ENCODE measurements around the gene IGF1R. TPM values are rescaled to one million over a fixed set of nuclear protein-coding genes. Genes with fewer than 3 reads are reported as not detected.

IGF1R gene
- total RNA-seq, 4 donors from 2014 or later, result 51.5 to 146 (median 89.6) TPM

- Histone ChIP-seq H3K36me3 (no peaks in the 10 kb centered on the region), H3K27me3 (no peaks in the 10 kb centered on the region), H3K4me3 (replicated peaks in 1 of 3) (no peak overlapping the region), H3K4me1 (peaks cover 26 to 45% of the 10 kb centered on the region in 2 donors), H3K27ac (no peak overlapping the region), H3K9me3 (no peaks in the 10 kb centered on the region)
- intact Hi-C loops (cut with DNase I), result no loop called here
- no peak for TF ChIP-seq POLR2A (IDR thresholded peaks at IDR 0.05)
- no peak for TF ChIP-seq CTCF (IDR thresholded peaks at IDR 0.05)
- 74 to 78% methylated on average over 3 of the region's 3 CpGs for WGBS, 2 donors
- no peak for DNase-seq
Observed at GRCh38 chr15:98723195-98723594, 74.9 kb downstream of the IGF1R start.

GRCh38 chr15:98724048-98724447 lies 75.7 kb downstream of the IGF1R start:
- Histone ChIP-seq H3K4me1 (peaks cover 26 to 45% of the 10 kb centered on the region in 2 donors), H3K36me3 (no peaks in the 10 kb centered on the region), H3K27me3 (no peaks in the 10 kb centered on the region), H3K9me3 (no peaks in the 10 kb centered on the region), H3K27ac (no peak overlapping the region), H3K4me3 (replicated peaks in 1 of 3) (no peak overlapping the region)
- no peak for DNase-seq
- 94 to 97% methylated on average over 1 of the region's 1 CpG for WGBS, 2 donors
- intact Hi-C loops (cut with DNase I), result no loop called here
- TF ChIP-seq CTCF (IDR thresholded peaks at IDR 0.05), result no peak
- no peak for TF ChIP-seq POLR2A (IDR thresholded peaks at IDR 0.05)

- peaks cover 26 to 45% of the 10 kb centered on the region in 2 donors for H3K4me1 ChIP-seq
- intact Hi-C loops (cut with DNase I), result no loop called here
- no peak overlapping the region for H3K27ac ChIP-seq
- no peak for DNase-seq
- H3K36me3 ChIP-seq, result no peaks in the 10 kb centered on the region
- H3K4me3 ChIP-seq (replicated peaks in 1 of 3), result no peak overlapping the region
- no peaks in the 10 kb centered on the region for H3K27me3 ChIP-seq
- WGBS, 2 donors, result 75 to 86% methylated on average over 9 of the region's 9 CpGs
- H3K9me3 ChIP-seq, result no peaks in the 10 kb centered on the region
- no peak for TF ChIP-seq CTCF (IDR thresholded peaks at IDR 0.05)
- TF ChIP-seq POLR2A (IDR thresholded peaks at IDR 0.05), result no peak
Observed at GRCh38 chr15:98724494-98724893, 76.2 kb downstream of the IGF1R start.

- WGBS, 2 donors, result 79 to 82% methylated on average over 5 of the region's 5 CpGs
- no peak for DNase-seq
- TF ChIP-seq POLR2A (IDR thresholded peaks at IDR 0.05), result no peak
- TF ChIP-seq CTCF (IDR thresholded peaks at IDR 0.05), result no peak
- H3K9me3 ChIP-seq, result no peaks in the 10 kb centered on the region
- intact Hi-C loops (cut with DNase I), result no loop called here
- no peaks in the 10 kb centered on the region for H3K36me3 ChIP-seq
- H3K27me3 ChIP-seq, result no peaks in the 10 kb centered on the region
- H3K4me1 ChIP-seq, result peaks cover 28 to 39% of the 10 kb centered on the region in 2 donors
- no peak overlapping the region for H3K27ac ChIP-seq
- H3K4me3 ChIP-seq (replicated peaks in 1 of 3), result no peak overlapping the region
Observed at GRCh38 chr15:98725874-98726273, 77.5 kb downstream of the IGF1R start.

GRCh38 chr15:98727115-98728040 lies 79.0 kb downstream of the IGF1R start:
- Histone ChIP-seq H3K36me3 (no peaks in the 10 kb centered on the region), H3K4me1 (peaks cover 28 to 39% of the 10 kb centered on the region in 2 donors), H3K27me3 (no peaks in the 10 kb centered on the region), H3K4me3 (replicated peaks in 1 of 3) (no peak overlapping the region), H3K27ac (peak overlapping the region; percentile 40 to 92 (median 77)), H3K9me3 (no peaks in the 10 kb centered on the region)
- peak; percentile 86 to 91 for DNase-seq
- TF ChIP-seq POLR2A (IDR thresholded peaks at IDR 0.05) (no peak), CTCF (IDR thresholded peaks at IDR 0.05) (no peak)
- intact Hi-C loops (cut with DNase I), result no loop called here
- WGBS, 2 donors, result 44 to 50% methylated on average over 16 to 20 of the region's 20 CpGs
